HG02870 (cell line): ENCODE data around the gene TIMD4.
"Not testable (repeated sequence)": the region's sequence is repeated elsewhere in the genome, so short reads cannot be mapped to it uniquely, and the experiment has no call there.

Experiments used
- ATAC-seq: cut with Tn5 transposase; IDR thresholded peaks from one replicate; pipeline ENCODE4 v1.9.1; 2021; ENCODE audit warnings: mild to moderate bottlenecking, moderate library complexity; ENCODE audit not compliant: unreplicated experiment

TIMD4 gene

GRCh38 chr5:156963125-156963524 lies at the start of gene TIMD4:
TIMD4 (minus strand) TSS chr5:156963226; CDS start chr5:156963198, 28 bp downstream.
- no peak for ATAC-seq

DNA sequence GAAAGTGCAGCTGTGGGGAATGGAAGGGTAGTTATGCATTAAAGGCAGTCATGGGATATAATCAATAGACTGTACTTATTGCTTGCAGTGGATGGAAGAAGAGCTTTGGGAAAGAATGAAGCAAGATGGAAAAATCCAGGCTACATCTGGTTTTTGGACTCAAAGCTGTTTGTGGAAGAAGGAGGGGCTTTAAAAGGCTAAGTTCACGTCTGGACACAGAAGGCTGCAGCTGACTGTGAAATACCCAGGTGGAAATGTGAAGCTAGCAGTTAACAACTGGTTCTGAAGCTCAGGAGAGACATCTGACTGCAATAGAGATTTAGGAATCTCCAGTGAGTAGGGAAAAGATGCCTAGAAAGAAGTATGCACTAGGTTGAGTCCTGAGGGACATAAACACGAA lies 43.2 kb upstream of the TIMD4 start:
- no peak for ATAC-seq

- ATAC-seq: peak; percentile 81
These were observed 42.0 kb upstream of the TIMD4 start for GRCh38 chr5:157004893-157005551.

GRCh38 chr5:156991714-156992113 lies 28.7 kb upstream of the TIMD4 start:
- ATAC-seq: no peak

DNA sequence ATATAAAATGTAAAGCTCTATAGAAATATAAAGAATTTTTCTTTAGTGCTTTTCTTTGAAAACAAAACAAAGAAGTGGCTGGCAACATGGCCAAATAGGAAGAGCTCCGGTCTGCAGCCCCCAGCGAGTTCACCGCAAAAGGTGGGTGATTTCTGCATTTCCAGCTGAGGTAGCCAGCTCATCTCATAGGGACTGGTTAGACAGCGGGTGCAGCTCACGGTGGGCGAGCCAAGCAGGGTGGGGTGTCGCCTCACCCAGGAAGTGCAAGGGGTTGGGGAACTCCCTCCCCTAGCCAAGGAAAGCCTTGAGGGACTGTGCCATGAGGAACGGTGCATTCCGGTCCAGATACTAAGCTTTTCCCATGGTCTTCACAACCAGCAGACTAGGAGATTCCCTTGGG lies 21.0 kb upstream of the TIMD4 start:
- ATAC-seq: no peak

DNA sequence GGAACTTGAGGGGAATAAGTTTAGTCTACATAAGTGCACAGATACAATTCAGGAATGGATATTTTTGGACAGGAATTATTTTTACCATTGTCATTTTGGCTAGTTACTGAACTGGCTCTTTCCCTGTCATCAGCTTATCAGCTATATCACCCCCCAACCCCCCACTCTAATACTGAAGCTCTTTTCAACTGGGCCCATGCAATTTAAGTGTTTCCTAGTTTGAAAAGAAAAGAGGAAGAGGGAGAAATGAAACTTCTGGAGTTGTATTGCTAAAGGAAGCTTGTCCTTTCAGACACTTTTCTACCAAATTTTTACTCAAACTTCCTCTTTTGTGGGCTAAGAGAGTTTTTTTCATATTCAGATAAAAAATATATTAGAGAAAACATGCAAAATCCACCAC lies 18.5 kb upstream of the TIMD4 start:
- ATAC-seq: no peak

- no peak for ATAC-seq
These were observed 11.3 kb upstream of the TIMD4 start for GRCh38 chr5:156974328-156974727.

DNA sequence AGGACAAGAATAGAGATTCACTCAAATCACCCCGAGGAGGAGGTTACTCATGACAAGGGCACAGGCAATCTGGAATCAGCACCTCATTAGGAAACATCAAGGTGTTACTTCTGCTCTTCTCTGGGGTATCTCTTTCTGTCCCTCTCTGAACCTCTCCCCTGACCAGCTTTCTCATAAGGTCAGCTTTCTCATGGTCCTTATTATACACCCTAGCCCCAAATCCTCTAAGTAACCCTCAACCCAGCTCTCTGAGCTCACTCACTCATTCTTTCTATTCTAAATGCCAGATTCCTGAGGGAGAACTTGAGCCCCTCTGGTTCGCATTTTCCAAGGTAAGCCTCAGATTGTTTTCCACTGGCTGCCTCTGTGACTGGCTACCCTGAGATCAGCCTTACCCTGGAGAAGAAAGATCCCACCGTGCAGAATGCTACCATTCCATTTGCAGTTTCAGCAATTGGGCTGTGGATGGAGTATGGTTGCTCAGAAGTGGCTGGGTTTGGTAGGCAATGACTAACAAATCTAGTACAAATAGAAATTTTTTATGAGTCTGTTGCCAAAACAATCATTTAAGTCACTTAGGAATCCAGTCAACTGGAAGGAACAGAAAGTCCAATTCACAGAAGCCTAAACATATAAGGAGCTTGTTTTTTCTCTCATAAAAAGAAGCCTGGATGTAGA lies 9.0 kb upstream of the TIMD4 start:
- ATAC-seq: no peak

- no peak for ATAC-seq
These were observed 8.4 kb upstream of the TIMD4 start for GRCh38 chr5:156971415-156971814.

GRCh38 chr5:156967386-156967785 lies 4.4 kb upstream of the TIMD4 start:
- not testable (repeated sequence) for ATAC-seq

GRCh38 chr5:156956321-156956720 lies 6.7 kb downstream of the TIMD4 start:
- no peak for ATAC-seq

DNA sequence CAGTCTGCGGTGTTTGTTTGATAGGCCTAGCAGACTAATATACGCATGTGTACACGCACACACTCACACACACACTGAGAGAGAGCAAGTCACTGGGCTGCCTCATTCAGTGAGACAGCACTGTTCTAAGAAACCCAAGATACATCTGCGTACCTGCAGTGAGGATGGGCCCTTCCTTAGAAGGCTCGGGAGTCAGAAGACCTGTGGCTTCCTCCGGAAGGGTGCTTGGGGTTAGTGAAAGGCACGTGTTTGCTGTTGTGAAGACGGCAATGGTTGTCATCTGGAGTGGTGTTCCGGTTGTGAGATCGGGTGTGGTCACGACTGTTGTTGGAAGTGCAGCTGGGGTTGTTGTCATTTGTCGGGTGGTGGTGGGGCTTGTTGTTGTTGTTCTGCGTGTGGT lies 11.7 kb downstream of the TIMD4 start:
- ATAC-seq: no peak

DNA sequence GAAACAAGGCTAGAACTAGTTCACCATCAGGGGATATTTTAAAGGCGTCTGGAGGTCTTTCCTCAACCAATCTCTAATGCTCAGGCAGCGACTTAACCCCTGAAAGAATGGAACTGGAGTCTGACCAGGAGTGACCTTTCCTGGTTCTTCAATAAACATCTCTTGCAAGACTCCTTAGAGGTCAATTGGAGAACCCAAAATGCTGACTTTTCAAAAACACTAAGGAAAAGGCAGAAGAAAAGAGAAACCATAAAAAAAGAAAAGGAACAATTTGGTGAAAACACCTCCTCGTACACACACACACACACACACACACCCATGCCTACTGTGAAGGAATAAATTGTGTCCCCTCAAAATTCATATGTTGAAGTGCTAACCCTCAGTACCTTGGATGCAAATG lies 12.3 kb downstream of the TIMD4 start:
- ATAC-seq: no peak

DNA sequence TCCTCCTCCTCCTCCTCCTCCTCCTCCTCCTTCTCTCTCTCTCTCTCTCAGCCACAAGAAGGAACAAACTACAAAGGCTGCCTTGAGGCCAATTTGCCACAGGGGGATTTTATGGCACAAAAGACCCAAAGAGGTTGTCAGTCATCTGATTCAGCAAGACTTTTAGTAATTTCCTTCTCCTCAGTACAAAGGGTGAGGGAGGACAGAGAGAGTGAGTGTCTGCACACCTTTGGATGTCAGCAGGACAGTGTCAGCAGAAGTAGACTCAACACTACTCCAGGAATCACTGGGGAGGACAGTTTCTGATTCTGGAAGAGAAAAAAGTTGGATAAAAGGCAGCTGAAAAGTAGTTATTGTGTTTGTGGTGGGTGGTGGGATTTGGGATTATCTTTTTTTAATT lies 13.6 kb downstream of the TIMD4 start:
- no peak for ATAC-seq

DNA sequence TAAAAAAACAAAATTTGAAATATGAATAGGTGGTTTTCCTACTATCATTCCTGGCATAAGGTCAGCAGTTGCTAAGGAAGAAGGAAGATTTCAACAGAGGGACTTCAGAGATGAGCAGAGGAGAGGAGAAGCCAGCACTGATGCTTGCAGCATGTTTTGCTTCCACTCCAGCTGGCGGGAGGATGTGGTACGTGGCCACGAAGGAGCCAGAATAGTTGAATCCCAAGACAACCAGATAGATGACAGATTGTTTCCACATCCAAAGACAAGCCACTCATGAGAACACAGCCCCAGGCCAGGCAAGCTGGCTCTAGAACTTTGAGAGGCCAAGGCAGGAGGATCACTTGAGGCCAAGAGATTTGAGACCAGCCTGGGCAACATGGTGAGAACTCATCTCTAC lies 15.1 kb downstream of the TIMD4 start:
- no peak for ATAC-seq

GRCh38 chr5:156942064-156942463 lies 21.0 kb downstream of the TIMD4 start:
- peak; percentile 94 for ATAC-seq

DNA sequence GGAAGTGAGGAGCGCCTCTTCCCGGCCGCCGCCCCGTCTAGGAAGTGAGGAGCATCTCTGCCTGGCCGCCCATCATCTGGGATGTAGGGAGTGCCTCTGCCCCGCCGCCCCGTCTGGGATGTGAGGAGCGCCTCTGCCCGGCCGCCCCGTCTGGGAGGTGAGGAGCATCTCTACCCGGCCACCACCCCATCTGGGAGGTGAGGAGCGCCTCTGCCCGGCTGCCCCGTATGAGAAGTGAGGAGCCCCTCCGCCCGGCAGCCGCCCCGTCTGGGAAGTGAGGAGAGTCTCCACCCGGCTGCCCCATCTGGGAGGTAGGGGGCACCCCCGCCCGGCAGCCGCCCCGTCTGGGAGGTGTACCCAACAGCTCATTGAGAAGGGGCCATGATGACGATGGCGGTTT lies 22.6 kb downstream of the TIMD4 start:
- ATAC-seq: not testable (repeated sequence)

DNA sequence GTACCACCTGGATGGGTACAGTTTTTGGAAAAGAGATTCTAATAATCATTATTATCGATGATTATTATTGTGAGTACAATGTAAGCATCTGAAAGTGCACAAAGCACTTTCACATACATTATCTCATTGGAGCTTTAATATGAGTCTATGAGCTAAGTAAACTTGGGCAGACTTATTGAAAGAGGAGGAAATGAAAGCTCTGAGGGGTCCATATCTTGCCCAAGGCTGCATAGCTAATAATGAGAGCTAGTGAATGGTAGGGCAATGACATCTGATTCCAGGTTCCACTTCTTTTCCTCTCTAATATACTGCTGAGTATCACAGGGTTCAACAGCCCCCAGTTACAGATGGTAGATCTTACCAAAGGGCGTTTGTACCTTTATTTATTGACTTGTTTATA lies 26.1 kb downstream of the TIMD4 start:
- ATAC-seq: peak; percentile 41

DNA sequence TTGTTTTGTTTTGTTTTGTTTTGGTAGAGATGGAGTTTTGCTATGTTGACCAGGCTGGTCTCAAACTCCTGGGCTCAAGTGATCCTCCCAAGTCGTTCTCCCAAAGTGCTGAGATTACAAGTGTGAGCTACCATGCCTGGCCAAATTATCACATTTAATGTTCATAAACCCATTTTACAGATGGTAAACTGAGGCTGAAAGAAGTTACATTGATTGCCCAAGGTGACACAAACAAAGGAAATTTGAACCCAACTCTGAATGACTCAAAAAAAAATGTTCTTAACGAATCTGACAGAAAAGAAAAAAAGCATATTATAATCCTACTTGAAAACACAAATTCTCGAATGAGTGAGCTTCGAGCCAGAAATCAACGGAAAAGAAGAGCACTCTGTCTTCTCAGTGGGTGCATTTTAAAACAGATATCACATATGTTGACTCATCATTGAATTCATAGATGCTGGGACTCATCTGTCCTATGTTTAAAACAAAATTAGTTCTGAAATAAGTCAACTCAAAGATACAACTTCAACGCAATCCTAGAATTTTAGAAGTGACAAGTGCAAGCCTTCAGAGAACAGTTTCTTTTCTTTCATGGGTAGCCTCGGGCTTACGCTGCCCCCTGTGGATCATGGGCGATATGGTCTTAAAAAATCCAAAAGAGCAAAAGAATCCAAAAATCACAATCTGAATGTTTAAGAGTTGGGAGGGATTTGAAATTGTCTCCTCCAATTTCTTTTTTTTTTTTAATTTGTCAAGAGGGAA lies 28.4 kb downstream of the TIMD4 start:
- no peak for ATAC-seq

DNA sequence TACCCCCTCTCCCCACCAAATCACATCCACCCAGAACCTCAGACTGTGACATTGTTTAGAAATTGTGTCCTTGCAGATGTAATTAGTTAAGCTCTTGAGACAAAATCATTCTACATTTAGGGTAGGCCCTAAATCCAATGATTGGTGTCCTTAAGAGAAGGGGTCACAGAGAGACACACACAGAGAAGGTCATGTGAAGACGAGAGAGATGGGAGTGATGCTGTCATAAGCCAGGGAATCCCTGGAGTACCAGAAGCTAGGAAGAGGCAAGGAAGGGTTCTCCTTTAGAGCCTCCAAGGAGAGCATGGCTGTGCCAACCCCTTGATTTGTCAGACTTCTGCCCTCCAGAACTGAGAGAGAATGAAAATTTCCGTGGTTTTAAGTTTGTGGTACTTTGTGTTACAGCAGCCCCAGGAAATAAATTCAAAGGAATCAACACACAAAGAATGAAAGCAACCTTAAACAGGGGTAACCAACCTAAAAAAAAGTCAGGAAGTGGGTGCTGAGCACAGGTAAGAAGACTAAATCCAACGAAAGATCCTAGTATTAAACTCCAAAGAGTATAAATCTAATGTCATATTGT lies 33.6 kb downstream of the TIMD4 start:
- no peak for ATAC-seq

- no peak for ATAC-seq
These were observed 35.5 kb downstream of the TIMD4 start for GRCh38 chr5:156927545-156927944.

GRCh38 chr5:156925767-156926166 lies 37.3 kb downstream of the TIMD4 start:
- not testable (repeated sequence) for ATAC-seq
